OCI-LY7 (cell line): Measurements from ENCODE around the gene CRACR2B. TPM values are rescaled to one million over a fixed set of nuclear protein-coding genes. Genes with fewer than 3 reads are reported as not detected.

ENCODE experiments used
- BruUV-seq: library from RNA; stranded (reverse); fragments of 400-500 nt; replicated peaks from 2 replicates; lab custom pipeline; 2021; lab: Mats Ljungman, UMichigan
- CTCF ChIA-PET: fragments of 300-600 bp; sonication (Branson Sonifier 250); formaldehyde crosslinking; loops from one replicate; lab custom pipeline; 2022; ENCODE audit warnings: antibody characterized with exemption; ENCODE audit not compliant: unreplicated experiment; lab: Charles Lee
- POLR2A ChIA-PET: fragments of 300-600 bp; sonication (Branson Sonifier 250); formaldehyde crosslinking; loops from one replicate; lab custom pipeline; 2022; ENCODE audit warnings: antibody characterized with exemption; lab: Charles Lee
- DNase-seq: peaks from one replicate; pipeline ENCODE4 v3.0.0-alpha.2; 2015; ENCODE audit warnings: low spot score
- H2AFZ ChIP-seq: fragments of 200-600 bp; sonication (generic), shearing (Covaris generic); 2 replicates; pipeline ENCODE4 v1.6.1; 2014; ENCODE audit warnings: mild to moderate bottlenecking, antibody characterized with exemption, low read length, moderate library complexity
- H3K27ac ChIP-seq: fragments of 200-600 bp; sonication (generic); 2 replicates; pipeline ENCODE4 v1.5.1; 2014; ENCODE audit warnings: mixed run types, low read depth, mild to moderate bottlenecking, moderate library complexity, low read length, inconsistent platforms; ENCODE audit not compliant: poor library complexity, severe bottlenecking
- H3K36me3 ChIP-seq: fragments of 200-600 bp; sonication (generic); 2 replicates; pipeline ENCODE4 v1.6.1; 2014; ENCODE audit warnings: mild to moderate bottlenecking, antibody characterized with exemption, low read length, moderate library complexity, mixed read lengths; ENCODE audit not compliant: insufficient read depth
- H3K4me1 ChIP-seq: fragments of 200-600 bp; sonication (generic); 2 replicates; pipeline ENCODE4 v1.5.1; 2014; ENCODE audit warnings: mild to moderate bottlenecking, low read length; ENCODE audit not compliant: insufficient read depth, poor library complexity, severe bottlenecking
- H3K4me2 ChIP-seq: fragments of 200-600 bp; sonication (generic); 2 replicates; pipeline ENCODE4 v1.6.1; 2014; ENCODE audit warnings: mild to moderate bottlenecking, low read length
- H3K4me3 ChIP-seq: fragments of 200-600 bp; sonication (generic); 2 replicates; pipeline ENCODE4 v1.5.1; 2014; ENCODE audit warnings: mild to moderate bottlenecking, low read depth, low read length; ENCODE audit not compliant: poor library complexity, severe bottlenecking
- H3K79me2 ChIP-seq: fragments of 200-600 bp; sonication (generic); 2 replicates; pipeline ENCODE4 v1.6.1; 2016; ENCODE audit warnings: low read depth, mild to moderate bottlenecking, low read length, moderate library complexity, mixed read lengths; ENCODE audit not compliant: insufficient read depth
- H3K9me2 ChIP-seq: fragments of 200-600 bp; sonication (generic); 2 replicates; pipeline ENCODE4 v1.6.1; 2016; ENCODE audit warnings: mild to moderate bottlenecking, low read length, mixed read lengths; ENCODE audit not compliant: insufficient read depth
- H3K9me3 ChIP-seq: fragments of 200-600 bp; sonication (generic); 2 replicates; pipeline ENCODE4 v1.6.1; 2014; ENCODE audit warnings: mild to moderate bottlenecking, mixed run types, low read length, mixed read lengths
- H4K20me1 ChIP-seq: fragments of 200-600 bp; sonication (generic); 2 replicates; pipeline ENCODE4 v1.6.1; 2014; ENCODE audit warnings: mild to moderate bottlenecking, antibody characterized with exemption, low read length, moderate library complexity, mixed read lengths; ENCODE audit not compliant: insufficient read depth
- EZH2phosphoT487 ChIP-seq: fragments of 200-600 bp; sonication (generic); IDR thresholded peaks from 2 replicates; pipeline ENCODE4 v1.6.1; 2018; ENCODE audit warnings: low read depth, borderline replicate concordance, mild to moderate bottlenecking, mixed run types, antibody characterized with exemption, low read length, moderate library complexity, mixed read lengths
- intact Hi-C: fragments of 100-400 bp; cut with micrococcal nuclease; formaldehyde crosslinking; loops from one replicate; pipeline ENCODE4 v1.10.0; 2022; ENCODE audit not compliant: unreplicated experiment
- total RNA-seq, 2 experiments: library from RNA; depleted of rRNA in 1 of 2; stranded (reverse); fragments of >200 nt in 1 of 2; shearing (Covaris generic) in 1 of 2; gene quantifications; 2 replicates each; pipeline ENCODE4 v1.2.3, GENCODE V29; 2014 to 2022
- TF ChIP-seq, protein P1 (sequence below): fragments of 200-600 bp; sonication (generic); conservative IDR thresholded peaks from 2 replicates; pipeline ENCODE4 v1.5.1; 2014; ENCODE audit warnings: mild to moderate bottlenecking, antibody characterized with exemption, low read length, moderate library complexity, mixed read lengths

Gene CRACR2B
- total RNA-seq, 2 experiments from 2014 or later: 2.8 to 20.1 TPM

DNA sequence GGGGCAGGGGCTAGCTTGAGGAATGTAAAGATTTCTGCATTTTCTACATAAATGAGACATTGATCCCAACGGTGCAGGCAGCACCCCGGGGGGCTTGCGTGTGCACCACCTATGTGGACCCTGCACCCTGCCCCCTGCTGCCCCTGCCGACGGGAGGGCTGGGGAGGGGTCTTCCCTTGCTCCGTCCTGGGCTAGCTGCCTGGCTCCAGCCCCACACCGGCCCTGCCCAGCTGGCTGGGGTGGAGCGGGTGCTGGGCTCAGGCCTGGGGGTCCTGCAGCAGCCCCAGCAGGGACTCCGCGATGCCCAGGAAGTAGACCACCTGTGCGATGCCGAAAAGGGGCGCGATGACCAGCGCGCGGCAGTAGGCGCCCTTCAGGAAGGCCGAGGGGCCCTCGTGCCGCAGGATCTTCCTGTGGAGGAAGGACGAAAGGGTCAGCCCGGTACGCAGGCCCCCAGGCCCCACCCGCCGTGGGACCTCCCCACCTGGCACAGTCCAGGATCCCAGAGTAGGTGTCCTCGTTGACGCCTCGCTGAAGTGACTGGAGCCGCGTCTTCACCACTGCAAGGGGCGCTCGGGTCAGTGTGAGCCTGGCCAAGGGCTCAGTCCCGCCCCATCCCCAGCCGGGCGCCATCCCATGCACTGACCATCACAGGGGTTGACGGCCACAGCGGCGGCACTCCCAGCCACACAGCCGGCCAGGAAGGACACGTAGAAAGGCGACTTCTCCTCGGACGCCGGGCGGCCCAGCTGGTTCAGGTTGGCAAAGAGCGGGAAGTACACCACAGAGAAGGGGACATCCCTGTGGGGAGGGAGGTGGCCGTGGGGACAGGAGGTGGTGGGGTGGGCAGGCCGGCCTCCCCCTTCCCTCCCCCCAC lies 35.8 kb upstream of the CRACR2B start:
- Histone ChIP-seq H3K36me3 (peaks cover 30% of the 10 kb centered on the region; the same call in 1 of the 2 replicates), H4K20me1 (no peaks in the 10 kb centered on the region), H2AFZ (no peak overlapping the region), H3K9me3 (no peaks in the 10 kb centered on the region), H3K9me2 (no peaks in the 10 kb centered on the region), H3K4me3 (no peak overlapping the region), H3K79me2 (peaks cover 20% of the 10 kb centered on the region), H3K4me1 (peaks cover 41% of the 10 kb centered on the region), H3K27ac (no peak overlapping the region), H3K4me2 (no peak overlapping the region)
- no peak for DNase-seq
- no peak for TF ChIP-seq EZH2phosphoT487
- TF ChIP-seq, protein P1, sequence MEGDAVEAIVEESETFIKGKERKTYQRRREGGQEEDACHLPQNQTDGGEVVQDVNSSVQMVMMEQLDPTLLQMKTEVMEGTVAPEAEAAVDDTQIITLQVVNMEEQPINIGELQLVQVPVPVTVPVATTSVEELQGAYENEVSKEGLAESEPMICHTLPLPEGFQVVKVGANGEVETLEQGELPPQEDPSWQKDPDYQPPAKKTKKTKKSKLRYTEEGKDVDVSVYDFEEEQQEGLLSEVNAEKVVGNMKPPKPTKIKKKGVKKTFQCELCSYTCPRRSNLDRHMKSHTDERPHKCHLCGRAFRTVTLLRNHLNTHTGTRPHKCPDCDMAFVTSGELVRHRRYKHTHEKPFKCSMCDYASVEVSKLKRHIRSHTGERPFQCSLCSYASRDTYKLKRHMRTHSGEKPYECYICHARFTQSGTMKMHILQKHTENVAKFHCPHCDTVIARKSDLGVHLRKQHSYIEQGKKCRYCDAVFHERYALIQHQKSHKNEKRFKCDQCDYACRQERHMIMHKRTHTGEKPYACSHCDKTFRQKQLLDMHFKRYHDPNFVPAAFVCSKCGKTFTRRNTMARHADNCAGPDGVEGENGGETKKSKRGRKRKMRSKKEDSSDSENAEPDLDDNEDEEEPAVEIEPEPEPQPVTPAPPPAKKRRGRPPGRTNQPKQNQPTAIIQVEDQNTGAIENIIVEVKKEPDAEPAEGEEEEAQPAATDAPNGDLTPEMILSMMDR: no peak
- intact Hi-C loops: no loop called here
- BruUV-seq: no TSS peak
- CTCF ChIA-PET: no interaction called here
- POLR2A ChIA-PET: no interaction called here

DNA sequence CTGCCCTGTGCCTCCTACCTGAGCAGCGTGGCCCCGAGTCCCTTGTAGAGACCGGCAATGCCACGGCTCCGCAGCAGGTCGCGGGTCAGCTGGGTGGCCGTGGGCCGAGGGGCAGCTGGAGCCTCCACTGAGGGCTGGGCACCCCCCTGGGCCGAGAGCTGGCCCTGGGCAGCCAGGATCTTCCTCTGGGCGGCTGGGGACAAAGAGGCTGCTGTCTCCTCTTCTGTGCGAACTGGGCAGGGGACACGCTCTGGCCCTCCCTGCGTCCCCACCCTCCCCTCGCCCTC lies 35.2 kb upstream of the CRACR2B start:
- Histone ChIP-seq H3K4me1 (peaks cover 41% of the 10 kb centered on the region), H3K36me3 (peaks cover 28% of the 10 kb centered on the region; the same call in 1 of the 2 replicates), H2AFZ (no peak overlapping the region), H3K4me2 (no peak overlapping the region), H4K20me1 (no peaks in the 10 kb centered on the region), H3K4me3 (no peak overlapping the region), H3K9me3 (no peaks in the 10 kb centered on the region), H3K27ac (no peak overlapping the region), H3K9me2 (no peaks in the 10 kb centered on the region), H3K79me2 (peaks cover 22% of the 10 kb centered on the region)
- ChIA-PET CTCF (no interaction called here), POLR2A (no interaction called here)
- BruUV-seq: no TSS peak
- DNase-seq: no peak
- TF ChIP-seq EZH2phosphoT487: no peak
- TF ChIP-seq, protein P1: no peak
- intact Hi-C loops: no loop called here

DNA sequence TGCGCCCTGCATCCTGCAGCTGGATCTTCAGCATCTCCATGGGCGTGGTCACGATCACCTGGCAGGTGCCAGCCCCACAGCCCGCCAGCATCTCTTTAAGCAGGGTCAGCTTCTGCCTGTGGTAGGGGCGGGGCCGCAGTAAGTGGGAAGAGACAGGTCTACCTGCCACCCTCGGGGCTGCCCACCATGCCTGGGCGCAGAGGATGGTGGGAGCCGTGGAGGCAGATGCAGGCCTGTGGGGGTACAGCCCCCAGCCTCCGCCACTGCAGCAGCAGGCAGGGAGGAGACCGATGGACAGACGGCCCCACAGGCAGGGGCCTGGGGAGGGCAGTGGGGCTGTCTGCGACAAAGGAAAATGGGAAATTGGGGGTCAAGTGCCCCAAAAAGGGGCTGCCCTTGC lies 34.8 kb upstream of the CRACR2B start:
- Histone ChIP-seq H3K27ac (no peak overlapping the region), H3K36me3 (peaks cover 24% of the 10 kb centered on the region; the same call in 1 of the 2 replicates), H4K20me1 (no peaks in the 10 kb centered on the region), H3K9me3 (no peaks in the 10 kb centered on the region), H3K4me1 (peaks cover 37% of the 10 kb centered on the region), H3K4me3 (no peak overlapping the region), H3K79me2 (peaks cover 22% of the 10 kb centered on the region), H3K4me2 (no peak overlapping the region), H3K9me2 (no peaks in the 10 kb centered on the region), H2AFZ (no peak overlapping the region)
- TF ChIP-seq, protein P1: no peak
- no peak for TF ChIP-seq EZH2phosphoT487
- CTCF ChIA-PET: no interaction called here
- POLR2A ChIA-PET: no interaction called here
- no TSS peak for BruUV-seq
- intact Hi-C loops: no loop called here
- no peak for DNase-seq
